ENCODE results near the gene ISLR.

ISLR gene

DNA sequence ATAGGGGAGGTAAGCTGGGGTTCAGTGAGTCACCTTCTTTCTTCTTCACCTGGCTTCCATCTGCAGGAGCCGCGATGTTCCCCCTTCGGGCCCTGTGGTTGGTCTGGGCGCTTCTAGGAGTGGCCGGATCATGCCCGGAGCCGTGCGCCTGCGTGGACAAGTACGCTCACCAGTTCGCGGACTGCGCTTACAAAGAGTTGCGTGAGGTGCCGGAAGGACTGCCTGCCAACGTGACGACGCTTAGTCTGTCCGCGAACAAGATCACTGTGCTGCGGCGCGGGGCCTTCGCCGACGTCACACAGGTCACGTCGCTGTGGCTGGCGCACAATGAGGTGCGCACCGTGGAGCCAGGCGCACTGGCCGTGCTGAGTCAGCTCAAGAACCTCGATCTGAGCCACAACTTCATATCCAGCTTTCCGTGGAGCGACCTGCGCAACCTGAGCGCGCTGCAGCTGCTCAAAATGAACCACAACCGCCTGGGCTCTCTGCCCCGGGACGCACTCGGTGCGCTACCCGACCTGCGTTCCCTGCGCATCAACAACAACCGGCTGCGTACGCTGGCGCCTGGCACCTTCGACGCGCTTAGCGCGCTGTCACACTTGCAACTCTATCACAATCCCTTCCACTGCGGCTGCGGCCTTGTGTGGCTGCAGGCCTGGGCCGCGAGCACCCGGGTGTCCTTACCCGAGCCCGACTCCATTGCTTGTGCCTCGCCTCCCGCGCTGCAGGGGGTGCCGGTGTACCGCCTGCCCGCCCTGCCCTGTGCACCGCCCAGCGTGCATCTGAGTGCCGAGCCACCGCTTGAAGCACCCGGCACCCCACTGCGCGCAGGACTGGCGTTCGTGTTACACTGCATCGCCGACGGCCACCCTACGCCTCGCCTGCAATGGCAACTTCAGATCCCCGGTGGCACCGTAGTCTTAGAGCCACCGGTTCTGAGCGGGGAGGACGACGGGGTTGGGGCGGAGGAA lies 40.5 kb upstream of the ISLR start:
- no peak overlapping the region for H3K4me3 ChIP-seq (ENCODE audit: low read depth, low read length)
- no peak for DNase-seq (ENCODE audit: low read depth)
- TF ChIP-seq MYC (IDR thresholded peaks at IDR 0.05; ENCODE audit: low read depth, low read length) (no peak), POLR2A (IDR thresholded peaks at IDR 0.05; ENCODE audit: extremely low read depth, insufficient read length) (no peak)
- TF ChIP-seq, protein P1, sequence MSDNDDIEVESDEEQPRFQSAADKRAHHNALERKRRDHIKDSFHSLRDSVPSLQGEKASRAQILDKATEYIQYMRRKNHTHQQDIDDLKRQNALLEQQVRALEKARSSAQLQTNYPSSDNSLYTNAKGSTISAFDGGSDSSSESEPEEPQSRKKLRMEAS (IDR thresholded peaks at IDR 0.05; ENCODE audit: low read depth, low read length): no peak
- TF ChIP-seq, protein P2, sequence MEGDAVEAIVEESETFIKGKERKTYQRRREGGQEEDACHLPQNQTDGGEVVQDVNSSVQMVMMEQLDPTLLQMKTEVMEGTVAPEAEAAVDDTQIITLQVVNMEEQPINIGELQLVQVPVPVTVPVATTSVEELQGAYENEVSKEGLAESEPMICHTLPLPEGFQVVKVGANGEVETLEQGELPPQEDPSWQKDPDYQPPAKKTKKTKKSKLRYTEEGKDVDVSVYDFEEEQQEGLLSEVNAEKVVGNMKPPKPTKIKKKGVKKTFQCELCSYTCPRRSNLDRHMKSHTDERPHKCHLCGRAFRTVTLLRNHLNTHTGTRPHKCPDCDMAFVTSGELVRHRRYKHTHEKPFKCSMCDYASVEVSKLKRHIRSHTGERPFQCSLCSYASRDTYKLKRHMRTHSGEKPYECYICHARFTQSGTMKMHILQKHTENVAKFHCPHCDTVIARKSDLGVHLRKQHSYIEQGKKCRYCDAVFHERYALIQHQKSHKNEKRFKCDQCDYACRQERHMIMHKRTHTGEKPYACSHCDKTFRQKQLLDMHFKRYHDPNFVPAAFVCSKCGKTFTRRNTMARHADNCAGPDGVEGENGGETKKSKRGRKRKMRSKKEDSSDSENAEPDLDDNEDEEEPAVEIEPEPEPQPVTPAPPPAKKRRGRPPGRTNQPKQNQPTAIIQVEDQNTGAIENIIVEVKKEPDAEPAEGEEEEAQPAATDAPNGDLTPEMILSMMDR (IDR thresholded peaks at IDR 0.05; ENCODE audit: low read depth, low read length): no peak

GRCh38 chr15:74133694-74134386 lies 39.7 kb upstream of the ISLR start:
- no peak for DNase-seq (ENCODE audit: low read depth)
- TF ChIP-seq POLR2A (IDR thresholded peaks at IDR 0.05; ENCODE audit: extremely low read depth, insufficient read length): no peak
- TF ChIP-seq, protein P2 (IDR thresholded peaks at IDR 0.05; ENCODE audit: low read depth, low read length): no peak
- TF ChIP-seq, protein P1 (IDR thresholded peaks at IDR 0.05; ENCODE audit: low read depth, low read length): no peak
- no peak overlapping the region for H3K4me3 ChIP-seq (ENCODE audit: low read depth, low read length)

DNA sequence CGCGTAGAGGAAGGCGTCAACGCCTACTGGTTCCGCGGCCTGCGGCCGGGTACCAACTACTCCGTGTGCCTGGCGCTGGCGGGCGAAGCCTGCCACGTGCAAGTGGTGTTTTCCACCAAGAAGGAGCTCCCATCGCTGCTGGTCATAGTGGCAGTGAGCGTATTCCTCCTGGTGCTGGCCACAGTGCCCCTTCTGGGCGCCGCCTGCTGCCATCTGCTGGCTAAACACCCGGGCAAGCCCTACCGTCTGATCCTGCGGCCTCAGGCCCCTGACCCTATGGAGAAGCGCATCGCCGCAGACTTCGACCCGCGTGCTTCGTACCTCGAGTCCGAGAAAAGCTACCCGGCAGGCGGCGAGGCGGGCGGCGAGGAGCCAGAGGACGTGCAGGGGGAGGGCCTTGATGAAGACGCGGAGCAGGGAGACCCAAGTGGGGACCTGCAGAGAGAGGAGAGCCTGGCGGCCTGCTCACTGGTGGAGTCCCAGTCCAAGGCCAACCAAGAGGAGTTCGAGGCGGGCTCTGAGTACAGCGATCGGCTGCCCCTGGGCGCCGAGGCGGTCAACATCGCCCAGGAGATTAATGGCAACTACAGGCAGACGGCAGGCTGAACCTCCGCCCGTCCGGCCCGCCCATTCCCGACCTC lies 39.0 kb upstream of the ISLR start:
- peak; percentile 57 for DNase-seq (ENCODE audit: low read depth)
- TF ChIP-seq, protein P1 (IDR thresholded peaks at IDR 0.05; ENCODE audit: low read depth, low read length): no peak
- TF ChIP-seq, protein P2 (IDR thresholded peaks at IDR 0.05; ENCODE audit: low read depth, low read length): peak; percentile 47
- no peak overlapping the region for H3K4me3 ChIP-seq (ENCODE audit: low read depth, low read length)

GRCh38 chr15:74135041-74135565 lies 38.4 kb upstream of the ISLR start:
- TF ChIP-seq POLR2A (IDR thresholded peaks at IDR 0.05; ENCODE audit: extremely low read depth, insufficient read length): no peak
- TF ChIP-seq MYC (IDR thresholded peaks at IDR 0.05; ENCODE audit: low read depth, low read length): no peak
- TF ChIP-seq, protein P1 (IDR thresholded peaks at IDR 0.05; ENCODE audit: low read depth, low read length): no peak
- TF ChIP-seq, protein P2 (IDR thresholded peaks at IDR 0.05; ENCODE audit: low read depth, low read length): no peak
- no peak for DNase-seq (ENCODE audit: low read depth)
- H3K4me3 ChIP-seq (ENCODE audit: low read depth, low read length): no peak overlapping the region

DNA sequence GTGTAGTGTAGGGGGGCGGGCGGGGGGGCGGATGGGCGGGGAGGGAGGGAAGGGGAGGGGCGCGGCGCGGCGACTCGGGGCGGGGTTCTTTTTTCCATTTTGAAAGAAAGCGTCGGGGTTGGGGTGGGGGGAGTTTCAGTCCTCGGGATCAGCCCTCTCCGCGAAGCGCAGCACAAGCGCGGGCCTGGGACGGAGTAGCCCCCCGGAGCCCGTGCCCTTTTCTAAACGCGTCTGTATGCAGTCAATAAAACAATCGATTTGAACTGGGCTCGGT lies 37.0 kb upstream of the ISLR start:
- TF ChIP-seq, protein P1 (IDR thresholded peaks at IDR 0.05; ENCODE audit: low read depth, low read length): no peak
- no peak for TF ChIP-seq POLR2A (IDR thresholded peaks at IDR 0.05; ENCODE audit: extremely low read depth, insufficient read length)
- no peak overlapping the region for H3K4me3 ChIP-seq (ENCODE audit: low read depth, low read length)
- no peak for DNase-seq (ENCODE audit: low read depth)

Measured in NB4 (cell line).